Placental epithelial cell (primary cell): ENCODE data around the gene PRIM2. TPM values are rescaled to one million over a fixed set of nuclear protein-coding genes. Genes with fewer than 3 reads are reported as not detected.

Source experiments
- small RNA-seq: library from RNA; depleted of rRNA; stranded (forward); fragments of <200 nt; gene quantifications from one replicate; pipeline ENCODE3, GENCODE V24; 2012
- total RNA-seq: library from RNA; depleted of rRNA; stranded (reverse); fragments of >200 nt; gene quantifications from 2 replicates; pipeline ENCODE4 v1.2.3, GENCODE V29; 2012

The PRIM2 gene, protein sequence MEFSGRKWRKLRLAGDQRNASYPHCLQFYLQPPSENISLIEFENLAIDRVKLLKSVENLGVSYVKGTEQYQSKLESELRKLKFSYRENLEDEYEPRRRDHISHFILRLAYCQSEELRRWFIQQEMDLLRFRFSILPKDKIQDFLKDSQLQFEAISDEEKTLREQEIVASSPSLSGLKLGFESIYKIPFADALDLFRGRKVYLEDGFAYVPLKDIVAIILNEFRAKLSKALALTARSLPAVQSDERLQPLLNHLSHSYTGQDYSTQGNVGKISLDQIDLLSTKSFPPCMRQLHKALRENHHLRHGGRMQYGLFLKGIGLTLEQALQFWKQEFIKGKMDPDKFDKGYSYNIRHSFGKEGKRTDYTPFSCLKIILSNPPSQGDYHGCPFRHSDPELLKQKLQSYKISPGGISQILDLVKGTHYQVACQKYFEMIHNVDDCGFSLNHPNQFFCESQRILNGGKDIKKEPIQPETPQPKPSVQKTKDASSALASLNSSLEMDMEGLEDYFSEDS
- total RNA-seq = 16.1 and 19.7 TPM in 2 replicates

DNA sequence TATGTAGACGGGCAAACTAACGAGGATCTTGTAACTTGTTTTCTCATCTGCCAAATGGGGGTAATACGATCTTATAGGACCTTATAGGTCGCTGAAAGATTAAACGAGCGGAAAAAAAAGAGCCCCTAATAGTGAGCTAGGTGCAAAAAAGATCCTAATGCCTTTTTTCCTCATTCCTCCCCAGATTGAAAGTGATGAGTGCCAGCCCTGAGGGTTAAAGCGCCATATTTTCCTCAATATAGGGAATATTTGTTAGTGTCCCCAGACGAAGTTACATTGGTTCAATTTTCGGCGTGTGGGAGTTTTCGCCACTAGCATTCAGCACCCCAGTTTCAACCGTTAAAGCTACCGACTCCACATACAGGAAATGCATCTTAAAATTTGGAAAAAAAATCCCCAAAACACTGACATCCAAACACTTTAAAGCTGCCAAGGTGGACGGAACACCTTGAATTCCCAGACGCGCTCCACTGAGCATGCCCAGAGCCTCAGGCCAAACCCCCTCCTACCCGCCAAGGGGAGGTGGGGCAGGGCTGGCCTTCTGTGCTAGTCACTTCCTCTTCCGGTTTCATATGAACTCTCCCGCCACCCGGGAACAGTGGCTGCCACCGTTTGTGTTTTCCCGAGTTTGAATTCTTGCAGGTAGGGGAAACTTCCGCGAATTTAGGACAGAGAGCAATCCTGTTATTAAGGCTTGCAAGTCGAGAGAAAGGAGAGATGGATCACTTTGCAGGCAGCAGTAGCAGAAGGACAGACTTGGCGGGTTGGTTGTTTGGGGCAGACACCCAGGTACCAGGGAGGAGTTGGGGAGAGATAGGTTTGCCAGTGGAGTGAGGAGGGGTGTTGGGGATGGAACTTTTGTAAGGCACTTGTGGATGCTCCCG, at the start of gene PRIM2:
PRIM2 (plus strand) TSS at position 571 of the 884 bp plus-strand sequence. CDS start 816 bp downstream, outside the sequence.

Small RNA genes within 50 kb of the gene (small RNA-seq; reads per million reads assigned to genes)
- 0.17 reads per million for gene MIR548U

Other genes starting within 250 kb of the PRIM2 start
- gene ZNF451, start 227.4 kb upstream of the PRIM2 start, total RNA-seq = 79.3 and 84.2 TPM in 2 replicates
- gene BAG2, start 145.3 kb upstream of the PRIM2 start, total RNA-seq = 3.0 and 3.1 TPM in 2 replicates
- gene RAB23, start 95.3 kb upstream of the PRIM2 start, total RNA-seq = 11.0 and 14.5 TPM in 2 replicates